PC-9 (cell line): Measurements from ENCODE around the gene NIPSNAP3A.

Experiments used
- CTCF ChIP-seq: fragments of 200-600 bp; sonication (generic); conservative IDR thresholded peaks from 2 replicates; pipeline ENCODE4 v1.6.1; 2017; ENCODE audit warnings: mixed run types, antibody characterized with exemption, mild to moderate bottlenecking, moderate library complexity
- EZH2 ChIP-seq: fragments of 200-600 bp; sonication (generic); IDR thresholded peaks from 2 replicates; pipeline ENCODE4 v1.8.0; 2017; ENCODE audit warnings: antibody characterized with exemption, low read depth

GRCh38 chr9:104772714-104773510, 25.4 kb downstream of the NIPSNAP3A start:
- TF ChIP-seq CTCF (no peak), EZH2 (no peak)
